ENCODE data around the gene MRGPRF.
"Not testable (repeated sequence)": the region's sequence is repeated elsewhere in the genome, so short reads cannot be mapped to it uniquely, and the experiment has no call there.

Gene MRGPRF

DNA sequence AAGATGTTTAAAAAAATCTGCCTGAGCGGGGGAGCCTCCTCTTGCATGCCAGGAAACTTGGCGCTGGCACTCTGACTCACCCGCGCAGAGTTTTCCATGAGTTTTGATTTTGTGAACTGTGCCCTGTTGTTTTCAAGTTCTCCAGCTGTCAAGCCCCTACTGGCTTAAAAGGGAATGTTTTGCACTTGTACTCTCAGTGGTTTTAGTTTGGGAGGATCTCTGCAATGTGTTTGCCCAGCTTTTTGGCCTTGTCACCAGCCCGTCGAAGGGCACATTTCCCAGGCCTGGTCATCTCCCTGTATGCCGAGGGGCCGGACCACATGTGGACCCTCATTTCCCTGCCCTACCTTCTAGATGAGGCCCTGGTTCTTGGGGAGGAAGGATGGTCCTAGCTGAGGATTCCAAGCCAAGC lies 12.2 kb downstream of the MRGPRF start:
- no peak overlapping the region for H3K27ac ChIP-seq

DNA sequence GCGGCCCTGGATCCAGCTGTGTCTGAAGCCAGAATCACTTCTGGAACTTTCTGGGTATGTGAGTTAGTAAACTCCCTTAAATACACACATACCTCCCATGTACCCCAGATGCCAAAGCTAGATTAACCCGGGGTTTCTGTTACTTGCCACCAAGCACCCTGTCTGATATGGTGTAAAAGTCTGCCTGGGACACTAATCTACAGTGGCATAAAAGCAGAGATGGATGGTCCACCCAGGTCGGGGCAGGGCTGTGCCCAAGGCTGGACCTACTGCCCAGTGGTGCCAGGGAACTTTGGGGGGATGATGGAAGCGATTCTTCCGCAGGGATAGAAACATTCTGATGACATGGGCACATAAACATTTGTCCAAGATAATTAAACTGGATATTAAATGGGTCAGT lies 12.7 kb downstream of the MRGPRF start:
- no peak overlapping the region for H3K27ac ChIP-seq
- TF ChIP-seq ZFX (IDR thresholded peaks at IDR 0.05; ENCODE audit: borderline replicate concordance) = no peak
- TF ChIP-seq, protein P1, sequence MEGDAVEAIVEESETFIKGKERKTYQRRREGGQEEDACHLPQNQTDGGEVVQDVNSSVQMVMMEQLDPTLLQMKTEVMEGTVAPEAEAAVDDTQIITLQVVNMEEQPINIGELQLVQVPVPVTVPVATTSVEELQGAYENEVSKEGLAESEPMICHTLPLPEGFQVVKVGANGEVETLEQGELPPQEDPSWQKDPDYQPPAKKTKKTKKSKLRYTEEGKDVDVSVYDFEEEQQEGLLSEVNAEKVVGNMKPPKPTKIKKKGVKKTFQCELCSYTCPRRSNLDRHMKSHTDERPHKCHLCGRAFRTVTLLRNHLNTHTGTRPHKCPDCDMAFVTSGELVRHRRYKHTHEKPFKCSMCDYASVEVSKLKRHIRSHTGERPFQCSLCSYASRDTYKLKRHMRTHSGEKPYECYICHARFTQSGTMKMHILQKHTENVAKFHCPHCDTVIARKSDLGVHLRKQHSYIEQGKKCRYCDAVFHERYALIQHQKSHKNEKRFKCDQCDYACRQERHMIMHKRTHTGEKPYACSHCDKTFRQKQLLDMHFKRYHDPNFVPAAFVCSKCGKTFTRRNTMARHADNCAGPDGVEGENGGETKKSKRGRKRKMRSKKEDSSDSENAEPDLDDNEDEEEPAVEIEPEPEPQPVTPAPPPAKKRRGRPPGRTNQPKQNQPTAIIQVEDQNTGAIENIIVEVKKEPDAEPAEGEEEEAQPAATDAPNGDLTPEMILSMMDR (IDR thresholded peaks at IDR 0.05) = no peak

More for the DNA sequence above, 12.2 kb downstream of the MRGPRF start:
- TF ChIP-seq, protein P1 (IDR thresholded peaks at IDR 0.05) = peak; percentile 26; the same call in 1 of the 2 replicates
- no peak for TF ChIP-seq ZFX (IDR thresholded peaks at IDR 0.05; ENCODE audit: borderline replicate concordance)

DNA sequence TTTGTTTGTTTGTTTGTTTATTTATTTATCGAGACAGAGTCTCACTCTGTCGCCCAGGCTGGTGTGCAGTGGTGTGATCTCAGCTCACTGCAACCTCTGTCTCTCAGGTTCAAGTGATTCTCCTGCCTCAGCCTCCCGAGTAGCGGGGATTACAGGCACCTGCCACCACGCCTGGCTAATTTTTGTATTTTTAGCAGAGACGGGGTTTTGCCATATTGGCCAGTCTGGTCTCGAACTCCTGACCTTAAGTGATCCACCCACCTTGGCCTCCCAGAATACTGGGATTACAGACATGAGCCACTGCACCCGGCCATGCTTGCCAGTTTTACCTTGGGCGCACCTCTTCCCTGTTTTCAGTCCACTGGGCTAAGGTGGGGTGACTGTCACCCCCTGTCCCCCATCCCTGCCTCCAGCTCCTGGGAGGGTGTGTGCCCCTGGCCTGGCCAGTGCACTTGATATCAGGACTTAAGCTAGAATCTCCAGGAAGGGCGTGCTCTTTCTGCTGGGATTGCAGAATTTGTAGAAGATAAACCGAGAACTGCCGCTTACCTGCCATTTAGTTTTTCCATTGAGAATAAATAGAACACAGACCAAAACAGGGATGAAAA lies 13.2 kb downstream of the MRGPRF start:
- H3K27ac ChIP-seq = not testable (repeated sequence)

DNA sequence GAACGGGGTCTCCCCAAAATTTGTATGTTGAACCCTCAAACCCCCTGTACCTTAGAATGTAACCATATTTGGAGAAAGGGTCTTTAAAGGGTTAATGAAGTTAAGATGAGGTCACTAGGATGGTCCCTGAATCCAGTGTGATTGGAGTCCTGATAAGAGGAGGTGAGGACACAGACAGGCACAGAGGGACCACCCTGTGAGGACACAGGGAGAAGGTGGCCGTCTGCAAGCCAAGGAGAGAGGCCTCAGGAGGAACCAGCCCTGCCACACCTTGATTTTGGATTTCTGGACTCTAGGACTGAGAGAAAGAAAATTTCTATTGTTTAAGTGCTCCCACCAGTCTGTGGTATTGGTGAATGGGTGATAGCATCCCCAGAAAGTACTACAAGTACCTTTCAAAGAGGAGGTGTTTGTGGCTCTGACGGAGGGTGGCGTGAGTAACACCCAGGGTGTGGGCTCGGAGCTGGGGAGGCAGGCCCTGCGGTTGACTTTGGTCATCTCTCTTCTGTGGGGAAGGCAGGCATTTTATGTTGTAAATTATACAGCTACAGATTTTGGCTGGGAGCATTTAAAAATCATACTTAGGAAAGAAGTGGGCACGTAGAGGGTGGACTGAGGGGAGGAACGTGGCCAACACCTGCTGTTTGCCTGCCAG lies 13.8 kb downstream of the MRGPRF start:
- H3K27ac ChIP-seq = no peak overlapping the region
- no peak for TF ChIP-seq ZFX (IDR thresholded peaks at IDR 0.05; ENCODE audit: borderline replicate concordance)
- TF ChIP-seq, protein P1 (IDR thresholded peaks at IDR 0.05) = no peak

DNA sequence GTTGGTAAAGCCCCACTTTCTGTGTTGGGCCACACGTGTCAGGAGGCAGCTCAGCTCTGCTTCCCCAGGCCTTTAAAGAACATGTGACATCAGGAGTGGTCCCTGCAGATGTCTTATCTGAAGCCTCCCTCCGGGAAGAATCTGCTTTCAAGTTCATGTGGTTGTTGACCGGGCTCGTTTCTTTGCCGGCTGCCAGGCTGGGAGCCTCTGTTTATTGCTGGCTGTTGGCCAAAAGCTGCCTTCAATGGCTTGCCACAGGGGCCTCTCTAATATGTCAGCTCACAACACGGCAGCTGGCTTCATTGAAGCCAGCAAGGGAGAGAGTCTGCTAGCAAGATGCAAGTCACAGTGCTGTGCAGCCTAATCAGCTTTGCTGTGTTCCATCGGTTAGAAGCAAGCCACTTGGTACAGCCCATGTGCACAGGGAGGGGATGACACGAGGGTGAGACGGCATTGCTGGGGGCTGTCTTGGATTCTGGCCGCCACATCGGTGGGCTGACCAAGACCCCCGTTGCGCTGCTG lies 14.6 kb downstream of the MRGPRF start:
- TF ChIP-seq, protein P1 (IDR thresholded peaks at IDR 0.05) = no peak
- no peak overlapping the region for H3K27ac ChIP-seq

DNA sequence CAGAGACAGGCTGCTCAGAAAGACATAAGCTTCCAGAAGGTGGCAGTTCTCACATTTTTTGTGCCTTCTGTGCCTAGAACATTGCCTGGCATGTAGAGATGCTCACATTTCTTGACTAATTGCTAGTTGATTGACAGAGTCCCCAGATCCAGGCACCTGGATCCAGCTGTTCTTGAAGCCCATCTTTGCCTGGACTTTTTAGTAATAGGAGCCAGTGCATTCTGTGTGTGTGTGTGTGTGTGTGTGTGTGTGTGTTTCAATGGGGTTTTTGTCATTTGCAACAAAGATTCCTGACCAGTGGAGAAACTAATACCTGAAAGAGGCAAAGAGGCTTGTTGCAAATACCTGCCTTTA lies 15.1 kb downstream of the MRGPRF start:
- H3K27ac ChIP-seq = no peak overlapping the region
- TF ChIP-seq, protein P1 (IDR thresholded peaks at IDR 0.05) = no peak
- no peak for TF ChIP-seq ZFX (IDR thresholded peaks at IDR 0.05; ENCODE audit: borderline replicate concordance)

DNA sequence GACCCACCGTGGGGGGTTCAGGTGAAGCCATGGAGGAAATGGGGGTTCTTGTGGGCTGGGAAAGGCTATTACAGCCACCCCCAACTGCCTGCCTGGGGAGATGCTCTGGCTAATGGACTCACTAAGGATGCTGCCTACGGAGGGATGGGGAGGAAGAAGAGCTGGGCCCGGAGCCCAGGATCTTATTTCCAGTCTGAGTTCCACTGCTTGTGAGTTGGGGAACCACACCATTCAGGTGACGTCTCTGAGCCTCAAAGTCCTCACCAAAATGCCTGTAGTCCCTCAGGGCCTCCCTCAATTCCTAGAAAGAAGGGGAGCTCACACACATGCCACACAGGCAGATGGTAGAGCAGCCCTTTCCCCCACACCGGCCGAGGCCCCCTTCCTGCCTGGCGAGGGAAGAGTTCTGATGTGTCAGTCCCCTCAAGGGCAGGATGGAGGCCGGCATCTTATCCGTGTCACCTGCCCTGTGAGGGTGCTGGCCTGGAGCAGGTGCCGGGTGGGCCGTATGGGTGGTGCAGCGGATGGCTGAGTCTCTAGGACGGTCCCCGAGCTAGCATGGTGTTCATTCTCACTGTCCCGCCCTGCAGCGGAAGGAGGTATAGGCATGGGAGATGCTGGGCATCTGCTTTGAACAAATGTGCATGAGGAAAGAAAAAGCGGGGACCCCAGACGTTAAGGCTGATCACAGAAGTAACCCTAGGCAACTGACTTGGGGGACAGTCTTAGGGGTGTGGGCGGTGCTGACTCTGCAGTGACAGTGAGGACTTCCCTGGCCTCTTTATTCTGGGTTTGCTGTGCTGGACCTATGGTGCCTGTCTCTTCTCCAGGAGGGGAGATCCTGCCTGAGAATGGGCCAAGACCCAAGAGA lies 15.7 kb downstream of the MRGPRF start:
- TF ChIP-seq, protein P1 (IDR thresholded peaks at IDR 0.05) = no peak
- TF ChIP-seq ZFX (IDR thresholded peaks at IDR 0.05; ENCODE audit: borderline replicate concordance) = no peak
- H3K27ac ChIP-seq = no peak overlapping the region

Measured in 22Rv1 (cell line).